ENCODE measurements around the gene NIPAL3.

DNA sequence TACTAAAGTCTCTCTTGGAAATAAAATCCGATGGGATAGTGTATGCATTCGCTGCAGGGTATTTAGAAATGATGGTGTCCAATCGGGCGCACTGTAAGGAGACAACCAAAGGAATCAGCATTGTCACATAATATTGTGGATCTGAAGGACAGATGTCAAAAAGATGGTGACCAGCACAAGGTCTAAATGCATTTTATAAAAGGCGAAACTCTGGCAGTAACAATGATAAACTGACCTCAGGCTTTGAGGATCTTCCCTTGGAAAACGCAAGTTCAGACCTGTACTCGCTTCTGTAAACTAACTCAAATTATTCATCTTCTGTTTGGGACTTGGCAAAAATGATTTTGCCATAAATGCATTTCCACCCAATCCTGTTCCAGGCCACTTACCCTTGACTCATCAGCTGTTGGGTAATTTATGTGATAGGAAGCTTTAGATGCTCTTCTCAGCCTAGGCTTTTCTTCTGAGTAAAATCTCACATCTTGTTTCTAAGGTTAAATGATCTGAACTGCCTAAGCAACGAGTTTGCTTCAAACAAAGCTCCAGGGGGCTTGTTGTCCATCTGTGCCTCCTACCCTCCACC lies 35.8 kb upstream of the NIPAL3 start:
- no peak for TF ChIP-seq EP300 (IDR thresholded peaks at IDR 0.05; ENCODE audit: low read depth)
- TF ChIP-seq, protein P1, sequence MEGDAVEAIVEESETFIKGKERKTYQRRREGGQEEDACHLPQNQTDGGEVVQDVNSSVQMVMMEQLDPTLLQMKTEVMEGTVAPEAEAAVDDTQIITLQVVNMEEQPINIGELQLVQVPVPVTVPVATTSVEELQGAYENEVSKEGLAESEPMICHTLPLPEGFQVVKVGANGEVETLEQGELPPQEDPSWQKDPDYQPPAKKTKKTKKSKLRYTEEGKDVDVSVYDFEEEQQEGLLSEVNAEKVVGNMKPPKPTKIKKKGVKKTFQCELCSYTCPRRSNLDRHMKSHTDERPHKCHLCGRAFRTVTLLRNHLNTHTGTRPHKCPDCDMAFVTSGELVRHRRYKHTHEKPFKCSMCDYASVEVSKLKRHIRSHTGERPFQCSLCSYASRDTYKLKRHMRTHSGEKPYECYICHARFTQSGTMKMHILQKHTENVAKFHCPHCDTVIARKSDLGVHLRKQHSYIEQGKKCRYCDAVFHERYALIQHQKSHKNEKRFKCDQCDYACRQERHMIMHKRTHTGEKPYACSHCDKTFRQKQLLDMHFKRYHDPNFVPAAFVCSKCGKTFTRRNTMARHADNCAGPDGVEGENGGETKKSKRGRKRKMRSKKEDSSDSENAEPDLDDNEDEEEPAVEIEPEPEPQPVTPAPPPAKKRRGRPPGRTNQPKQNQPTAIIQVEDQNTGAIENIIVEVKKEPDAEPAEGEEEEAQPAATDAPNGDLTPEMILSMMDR (IDR thresholded peaks at IDR 0.05), result no peak
